ENCODE results near the gene CAMK1D.

DNA sequence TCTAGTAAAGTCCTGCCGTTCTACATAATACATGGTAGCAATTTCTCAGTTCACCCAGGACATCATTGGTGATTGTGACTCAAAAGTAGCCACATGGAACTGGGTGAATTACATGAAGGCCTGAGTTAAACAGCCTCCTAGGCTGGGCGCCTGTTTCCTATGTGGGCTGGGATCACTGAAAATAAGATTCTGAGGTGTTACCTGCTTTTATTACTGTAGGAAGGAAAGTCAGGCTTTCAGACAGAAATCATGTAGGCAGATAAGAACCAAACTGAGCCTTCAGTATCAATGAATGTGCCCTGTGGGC is 160.4 kb downstream of the CAMK1D start:
- TF ChIP-seq, protein P1, sequence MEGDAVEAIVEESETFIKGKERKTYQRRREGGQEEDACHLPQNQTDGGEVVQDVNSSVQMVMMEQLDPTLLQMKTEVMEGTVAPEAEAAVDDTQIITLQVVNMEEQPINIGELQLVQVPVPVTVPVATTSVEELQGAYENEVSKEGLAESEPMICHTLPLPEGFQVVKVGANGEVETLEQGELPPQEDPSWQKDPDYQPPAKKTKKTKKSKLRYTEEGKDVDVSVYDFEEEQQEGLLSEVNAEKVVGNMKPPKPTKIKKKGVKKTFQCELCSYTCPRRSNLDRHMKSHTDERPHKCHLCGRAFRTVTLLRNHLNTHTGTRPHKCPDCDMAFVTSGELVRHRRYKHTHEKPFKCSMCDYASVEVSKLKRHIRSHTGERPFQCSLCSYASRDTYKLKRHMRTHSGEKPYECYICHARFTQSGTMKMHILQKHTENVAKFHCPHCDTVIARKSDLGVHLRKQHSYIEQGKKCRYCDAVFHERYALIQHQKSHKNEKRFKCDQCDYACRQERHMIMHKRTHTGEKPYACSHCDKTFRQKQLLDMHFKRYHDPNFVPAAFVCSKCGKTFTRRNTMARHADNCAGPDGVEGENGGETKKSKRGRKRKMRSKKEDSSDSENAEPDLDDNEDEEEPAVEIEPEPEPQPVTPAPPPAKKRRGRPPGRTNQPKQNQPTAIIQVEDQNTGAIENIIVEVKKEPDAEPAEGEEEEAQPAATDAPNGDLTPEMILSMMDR (conservative IDR thresholded peaks at IDR 0.05; ENCODE audit: low read length) = no peak
- TF ChIP-seq EZH2phosphoT487 (IDR thresholded peaks at IDR 0.05; ENCODE audit: borderline replicate concordance, low read depth, low read length) = no peak

Data from OCI-LY7 (cell line).